Endothelial cell of umbilical vein (primary cell): Measurements from ENCODE around the gene AKAP6.

Source experiments
- CTCF ChIP-seq, 2 donors: IDR thresholded peaks; 1 replicate in 1 of 2; 2 replicates in 1 of 2; pipeline ENCODE4 v1.5.1; 2011; ENCODE audit warnings: low read length in 2 of 2, mild to moderate bottlenecking in 2 of 2, moderate library complexity in 2 of 2, control low read depth in 1 of 2, inconsistent platforms in 1 of 2, low read depth in 1 of 2; ENCODE audit not compliant: insufficient read depth in 1 of 2; ENCODE audit errors: extremely low read depth in 1 of 2
- EZH2 ChIP-seq: IDR thresholded peaks from 2 replicates; pipeline ENCODE4 v1.6.1; 2012; ENCODE audit warnings: borderline replicate concordance, low read depth, mild to moderate bottlenecking, moderate library complexity, low read length, inconsistent platforms; ENCODE audit not compliant: severe bottlenecking
- GATA2 ChIP-seq: IDR thresholded peaks from 2 replicates; pipeline ENCODE4 v1.7.0; 2011; ENCODE audit warnings: low read depth, mild to moderate bottlenecking, moderate library complexity, mixed read lengths, low read length; ENCODE audit not compliant: insufficient read length, insufficient read depth
- JUN ChIP-seq: IDR thresholded peaks from 2 replicates; pipeline ENCODE4 v1.6.1; 2011; ENCODE audit warnings: borderline replicate concordance, low read depth; ENCODE audit not compliant: insufficient read length, insufficient read depth
- MAX ChIP-seq: IDR thresholded peaks from 2 replicates; pipeline ENCODE4 v1.6.1; 2011; ENCODE audit not compliant: insufficient read depth, insufficient read length
- MYC ChIP-seq: IDR thresholded peaks from one replicate; pipeline ENCODE4 v1.6.1; 2011; ENCODE audit warnings: mild to moderate bottlenecking, low read depth, low read length
- POLR2A ChIP-seq: IDR thresholded peaks from 2 replicates; pipeline ENCODE4 v1.6.1; 2012; ENCODE audit warnings: low read depth, mild to moderate bottlenecking, control low read depth, low read length
- POLR2AphosphoS5 ChIP-seq: IDR thresholded peaks from 2 replicates; pipeline ENCODE4 v1.6.1; 2012; ENCODE audit warnings: low read depth, mild to moderate bottlenecking, control low read depth, low read length, moderate library complexity; ENCODE audit not compliant: insufficient read depth

- no peak for TF ChIP-seq CTCF (IDR thresholded peaks at IDR 0.05; ENCODE audit: extremely low read depth in 1 of 2, insufficient read depth in 1 of 2, low read depth in 1 of 2, low read length in 2 of 2)
- no peak for TF ChIP-seq MAX
- TF ChIP-seq JUN, result no peak
- no peak for TF ChIP-seq EZH2
- no peak for TF ChIP-seq POLR2A
- no peak for TF ChIP-seq MYC
- TF ChIP-seq POLR2AphosphoS5, result no peak
- no peak for TF ChIP-seq GATA2
These were observed 147.4 kb downstream of the AKAP6 start for GRCh38 chr14:32476532-32476931.
